GM12874 (cell line): ENCODE data around the gene LAMA3.

Experiments
- TF ChIP-seq, protein P1 (sequence below): IDR thresholded peaks from 2 replicates; pipeline ENCODE4 v1.5.1; 2011; ENCODE audit warnings: low read depth, mild to moderate bottlenecking, control low read depth, low read length, moderate library complexity; ENCODE audit not compliant: insufficient read depth

The LAMA3 gene

DNA sequence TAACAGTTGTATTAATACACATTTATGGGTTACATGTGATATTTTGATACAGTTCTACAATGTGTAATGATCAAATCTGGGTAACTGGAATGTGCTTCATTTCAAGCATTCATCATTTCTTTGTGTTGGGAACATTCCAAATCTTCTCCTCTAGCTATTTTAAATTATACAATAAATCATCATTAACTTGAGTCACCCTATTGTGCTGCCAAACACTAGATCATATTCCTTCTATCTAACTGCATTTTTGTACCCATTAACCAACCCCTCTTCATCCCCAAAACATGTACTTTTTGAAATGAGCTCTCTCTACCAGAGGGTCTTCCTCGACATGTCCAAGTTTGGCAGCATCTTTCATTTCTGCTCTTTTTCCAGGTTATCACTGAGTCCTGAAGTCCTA lies 244.2 kb downstream of the LAMA3 start:
- TF ChIP-seq, protein P1, sequence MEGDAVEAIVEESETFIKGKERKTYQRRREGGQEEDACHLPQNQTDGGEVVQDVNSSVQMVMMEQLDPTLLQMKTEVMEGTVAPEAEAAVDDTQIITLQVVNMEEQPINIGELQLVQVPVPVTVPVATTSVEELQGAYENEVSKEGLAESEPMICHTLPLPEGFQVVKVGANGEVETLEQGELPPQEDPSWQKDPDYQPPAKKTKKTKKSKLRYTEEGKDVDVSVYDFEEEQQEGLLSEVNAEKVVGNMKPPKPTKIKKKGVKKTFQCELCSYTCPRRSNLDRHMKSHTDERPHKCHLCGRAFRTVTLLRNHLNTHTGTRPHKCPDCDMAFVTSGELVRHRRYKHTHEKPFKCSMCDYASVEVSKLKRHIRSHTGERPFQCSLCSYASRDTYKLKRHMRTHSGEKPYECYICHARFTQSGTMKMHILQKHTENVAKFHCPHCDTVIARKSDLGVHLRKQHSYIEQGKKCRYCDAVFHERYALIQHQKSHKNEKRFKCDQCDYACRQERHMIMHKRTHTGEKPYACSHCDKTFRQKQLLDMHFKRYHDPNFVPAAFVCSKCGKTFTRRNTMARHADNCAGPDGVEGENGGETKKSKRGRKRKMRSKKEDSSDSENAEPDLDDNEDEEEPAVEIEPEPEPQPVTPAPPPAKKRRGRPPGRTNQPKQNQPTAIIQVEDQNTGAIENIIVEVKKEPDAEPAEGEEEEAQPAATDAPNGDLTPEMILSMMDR = no peak

DNA sequence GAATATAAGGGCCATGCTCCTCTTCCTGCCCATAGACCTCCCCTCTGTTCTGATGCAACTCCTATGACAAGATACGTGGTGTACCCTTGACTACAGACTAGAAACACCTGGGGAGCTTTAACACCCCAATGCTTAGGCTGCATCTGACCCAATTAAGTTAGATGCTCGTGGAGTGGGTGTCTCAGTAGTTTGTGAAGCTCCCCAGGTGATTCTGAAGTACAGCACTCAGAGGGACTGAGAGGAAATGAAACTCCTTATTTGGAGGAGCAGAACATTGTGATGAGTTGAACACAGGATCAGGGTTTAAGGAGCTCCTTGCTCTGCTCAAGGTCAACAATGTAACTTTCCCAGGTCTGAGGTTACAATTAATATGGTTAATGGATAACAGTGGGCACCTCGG lies 245.0 kb downstream of the LAMA3 start:
- TF ChIP-seq, protein P1 = no peak

DNA sequence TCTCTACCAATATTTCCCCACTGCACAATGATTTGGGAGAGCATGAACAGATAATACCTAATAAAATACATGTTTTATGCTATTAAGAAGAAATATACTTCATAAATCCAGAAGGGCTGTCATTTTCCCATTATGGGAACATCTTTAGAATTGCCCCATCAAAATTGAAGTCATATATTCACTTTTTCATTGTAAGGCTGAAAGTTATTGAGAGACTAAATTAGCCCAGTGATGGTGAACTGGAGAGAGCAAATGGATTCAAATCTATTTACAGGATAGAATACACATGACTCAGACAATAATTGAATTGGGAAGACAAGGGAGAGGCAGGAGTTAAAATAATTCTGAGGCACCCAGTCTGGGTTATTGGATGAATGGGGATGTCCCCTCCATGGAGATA lies 245.6 kb downstream of the LAMA3 start:
- TF ChIP-seq, protein P1 = no peak

DNA sequence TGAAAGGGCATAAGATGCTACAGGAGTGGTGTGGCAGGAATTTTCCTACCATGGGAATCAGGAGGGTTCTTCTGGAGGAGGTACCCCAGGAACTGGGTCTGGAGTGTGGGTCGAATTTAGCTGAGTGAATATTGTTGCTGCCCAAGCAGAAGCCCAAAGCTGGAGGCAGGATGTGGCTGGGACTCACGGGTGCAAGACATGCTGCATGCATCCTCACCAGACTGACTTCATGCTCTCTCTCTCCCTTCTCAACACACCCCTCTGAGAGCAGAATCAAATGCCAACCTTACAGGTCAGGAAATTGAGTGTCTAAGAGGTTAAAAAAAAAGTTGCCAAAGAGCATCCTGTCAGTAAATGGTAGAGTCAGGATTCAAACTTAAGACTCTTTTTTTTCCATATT lies 246.6 kb downstream of the LAMA3 start:
- TF ChIP-seq, protein P1 = no peak

DNA sequence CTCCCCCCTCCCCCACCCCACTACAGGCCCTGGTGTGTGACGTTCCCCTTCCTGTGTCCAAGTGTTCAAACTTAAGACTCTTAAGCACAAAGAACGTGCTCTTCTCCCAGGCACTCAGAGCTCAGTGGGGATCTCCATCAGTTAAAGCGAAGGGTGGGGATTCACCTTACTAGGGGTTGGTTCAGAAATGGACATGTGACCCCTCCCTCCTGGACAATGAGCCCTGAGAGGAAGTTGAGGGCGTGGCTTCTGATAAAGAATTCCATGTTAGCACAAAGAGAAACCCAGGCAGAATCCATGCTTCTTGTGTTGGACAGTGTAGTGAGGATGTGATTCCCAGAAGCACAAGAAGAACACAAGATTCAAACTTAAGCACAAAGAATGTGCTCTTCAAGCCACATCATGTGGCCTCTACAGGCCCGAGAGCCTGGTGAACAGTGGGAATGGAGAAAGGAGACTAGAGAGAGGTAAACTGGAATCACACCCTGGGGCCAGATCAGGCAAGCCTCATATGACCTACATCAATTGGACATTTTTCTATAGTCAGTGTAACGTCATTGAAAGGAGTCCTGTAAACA lies 247.2 kb downstream of the LAMA3 start:
- TF ChIP-seq, protein P1 = no peak

DNA sequence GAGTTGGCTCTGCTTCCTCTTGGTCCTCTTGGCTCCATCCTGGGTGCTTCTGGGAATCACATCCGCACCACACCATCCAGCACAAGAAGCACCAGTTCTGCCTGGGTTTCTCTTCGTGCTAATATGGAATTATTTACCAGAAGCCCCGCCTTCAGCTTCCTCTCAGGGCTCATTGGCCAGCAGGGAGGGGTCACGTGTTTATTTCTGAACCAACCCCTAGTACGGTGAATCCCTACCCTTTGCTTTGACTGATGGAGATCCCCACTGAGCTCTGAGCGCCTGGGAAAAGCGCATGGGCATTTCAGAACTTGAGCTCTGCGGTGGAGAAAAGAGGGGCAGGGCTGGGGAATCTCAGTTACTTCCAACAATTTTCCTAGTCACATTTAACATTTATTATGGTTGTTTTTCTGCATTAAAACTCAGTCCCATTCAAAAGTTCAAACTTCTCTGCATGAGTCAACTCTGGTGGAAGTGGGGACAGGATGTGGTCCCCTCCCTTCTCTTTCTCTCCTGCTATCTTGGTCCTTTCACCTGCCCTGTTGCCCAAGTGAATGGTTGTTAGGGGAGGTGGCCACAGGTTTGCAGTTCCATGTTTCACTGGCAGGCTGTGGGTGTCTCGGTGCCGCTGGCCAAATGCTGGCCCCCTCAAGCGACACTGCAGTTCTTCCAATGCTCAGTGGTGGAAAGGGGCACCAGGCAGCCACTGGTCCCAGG lies 248.9 kb downstream of the LAMA3 start:
- TF ChIP-seq, protein P1 = no peak

DNA sequence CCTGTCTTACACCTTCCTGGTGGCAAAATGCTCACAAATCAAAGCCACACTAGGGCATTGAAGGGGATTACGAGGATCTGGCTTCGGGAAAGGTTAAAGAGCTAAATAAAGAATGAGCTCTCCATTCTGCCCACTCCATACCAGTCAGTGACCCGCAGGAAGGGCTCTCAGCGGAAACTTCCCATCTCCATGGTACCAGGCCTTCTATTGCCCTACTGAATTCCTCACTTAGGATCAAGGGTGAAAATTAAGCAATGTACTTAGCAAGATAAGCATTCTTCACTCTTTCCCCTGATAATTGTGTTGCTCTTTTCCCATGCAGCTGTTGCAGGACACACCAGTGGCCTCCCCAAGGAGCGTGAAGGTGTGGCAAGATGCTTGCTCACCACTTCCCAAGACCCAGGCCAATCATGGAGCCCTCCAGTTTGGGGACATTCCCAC lies 249.7 kb downstream of the LAMA3 start:
- TF ChIP-seq, protein P1 = no peak
